Limb (tissue), 2 donors: ENCODE results near the gene PLN.

Experiments used
- DNase-seq, 2 donors: peaks; one replicate each; pipeline ENCODE4 v3.0.0-alpha.2; 2016; ENCODE audit errors: extremely low spot score in 2 of 2

PLN gene

GRCh38 chr6:118548136-118548535 is at the start of gene PLN:
Gene PLN, plus strand, starts transcription at chr6:118548296. Its CDS starts 10,626 bp downstream, at chr6:118558922.
- DNase-seq = no peak

DNA sequence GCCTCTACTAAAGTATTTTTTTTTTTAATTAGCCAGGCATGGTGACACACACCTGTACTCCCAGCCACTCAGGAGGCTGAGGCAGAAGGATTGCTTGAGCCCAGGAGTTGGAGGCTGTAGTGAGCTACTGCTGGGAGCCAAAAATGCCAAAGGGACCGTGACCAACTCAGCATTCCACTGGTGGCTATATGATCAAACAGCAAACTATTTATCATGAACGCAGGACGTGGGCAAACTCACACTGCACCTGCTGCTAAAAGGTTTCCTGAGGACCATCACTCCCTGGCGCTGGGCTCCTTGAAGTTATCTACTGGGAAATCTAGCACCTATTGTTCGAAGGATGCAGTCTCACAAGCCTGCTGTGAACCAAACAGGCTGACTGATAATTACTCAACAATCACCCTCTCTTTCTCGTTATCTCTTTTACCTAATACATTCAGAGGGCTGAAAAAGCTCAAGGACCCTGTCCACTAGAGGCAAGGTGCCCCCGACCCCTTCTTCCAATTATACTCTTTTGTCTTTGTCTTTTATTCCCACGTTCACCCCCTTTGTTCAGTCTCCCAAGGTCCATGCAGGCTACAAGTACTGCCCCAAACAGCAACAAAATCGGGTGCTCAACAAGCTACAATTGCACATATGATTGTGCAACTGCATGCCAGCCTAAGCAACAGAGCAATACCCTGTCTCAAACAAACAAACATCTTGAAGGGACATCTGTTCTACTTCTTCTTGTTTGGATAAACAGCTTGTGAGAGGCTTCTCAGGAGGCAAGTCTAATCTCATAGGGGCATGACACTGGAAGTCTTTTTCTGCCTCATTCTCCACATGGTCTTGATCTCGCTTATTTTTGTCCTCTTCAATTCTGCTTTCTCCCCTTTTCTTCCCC is 47.7 kb upstream of the PLN start:
- no peak for DNase-seq

GRCh38 chr6:118501099-118501498 is 47.0 kb upstream of the PLN start:
- DNase-seq = no peak

GRCh38 chr6:118501765-118502164 is 46.3 kb upstream of the PLN start:
- no peak for DNase-seq

- no peak for DNase-seq
These were observed 45.9 kb upstream of the PLN start for GRCh38 chr6:118502169-118502568.

DNA sequence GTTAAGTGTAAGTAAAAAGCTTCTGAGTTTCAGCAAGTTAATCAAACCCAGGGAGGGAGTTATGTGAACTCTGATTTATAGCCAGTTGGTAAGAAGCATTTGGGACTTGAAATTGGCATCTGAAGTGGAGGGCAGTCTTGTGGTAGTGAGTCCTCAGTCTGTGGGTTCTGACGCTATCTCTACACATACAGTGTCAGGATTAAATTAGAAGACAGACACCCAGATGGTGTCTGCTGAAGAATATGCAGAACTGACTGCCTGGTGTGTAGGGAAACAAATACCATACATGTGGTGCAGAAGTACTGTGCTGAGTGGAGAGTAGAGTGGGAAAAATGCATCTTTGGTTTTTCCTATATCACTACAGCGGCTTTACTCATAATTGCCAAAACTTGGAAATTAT is 43.5 kb upstream of the PLN start:
- DNase-seq = no peak

- no peak for DNase-seq
These were observed 42.4 kb upstream of the PLN start for GRCh38 chr6:118505656-118506055.

- DNase-seq = no peak
These were observed 41.9 kb upstream of the PLN start for GRCh38 chr6:118506071-118506638.

GRCh38 chr6:118507636-118508035 is 40.5 kb upstream of the PLN start:
- DNase-seq = no peak

DNA sequence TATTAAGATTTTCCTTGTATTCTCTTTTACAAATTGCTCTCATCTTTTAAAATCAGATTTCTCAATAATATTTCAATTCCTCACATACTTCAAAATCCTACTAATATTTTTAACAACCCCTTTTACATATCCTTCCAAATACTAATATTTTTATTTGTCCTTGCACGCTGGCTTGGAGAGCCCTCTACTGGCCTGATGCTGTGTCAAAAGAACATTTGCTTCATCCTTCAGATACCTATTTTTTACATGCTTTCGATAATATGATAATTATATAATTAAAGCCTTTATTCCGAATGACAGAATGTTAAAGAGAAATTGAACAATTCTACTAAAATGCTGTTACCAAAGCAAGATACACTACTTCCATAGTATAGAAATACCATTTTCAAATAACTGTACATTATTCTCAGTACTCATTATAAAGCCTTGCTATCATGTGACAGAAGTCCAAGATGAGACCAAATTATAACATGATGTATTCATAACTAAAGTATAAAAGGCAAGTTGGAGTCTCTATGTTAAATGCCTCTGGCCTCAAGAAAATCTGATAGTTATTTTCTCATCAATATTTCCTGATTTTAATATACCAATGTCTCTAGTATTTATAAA is 39.0 kb upstream of the PLN start:
- peak; percentile 27 to 36 for DNase-seq

- DNase-seq = no peak
These were observed 36.0 kb upstream of the PLN start for GRCh38 chr6:118511930-118512715.

- DNase-seq = no peak
These were observed 33.4 kb upstream of the PLN start for GRCh38 chr6:118514689-118515088.

DNA sequence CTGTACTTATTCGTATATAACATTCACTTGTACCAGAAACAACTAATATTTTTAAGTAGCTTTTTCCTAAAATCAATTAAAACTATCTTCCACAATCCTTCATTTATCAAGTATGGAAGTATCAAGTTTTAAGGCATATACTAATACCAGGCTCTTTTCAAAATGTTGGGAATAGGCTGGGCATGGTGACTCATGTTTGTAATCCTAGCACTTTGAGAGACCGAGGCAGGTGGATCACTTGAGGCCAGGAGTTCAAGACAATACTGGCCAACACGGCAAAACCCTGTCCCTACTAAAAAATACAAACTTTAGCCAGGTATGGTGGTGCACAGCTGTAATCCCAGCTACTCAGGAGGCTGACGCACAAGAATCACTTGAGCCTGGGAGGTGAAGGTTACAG is 25.7 kb upstream of the PLN start:
- no peak for DNase-seq

DNA sequence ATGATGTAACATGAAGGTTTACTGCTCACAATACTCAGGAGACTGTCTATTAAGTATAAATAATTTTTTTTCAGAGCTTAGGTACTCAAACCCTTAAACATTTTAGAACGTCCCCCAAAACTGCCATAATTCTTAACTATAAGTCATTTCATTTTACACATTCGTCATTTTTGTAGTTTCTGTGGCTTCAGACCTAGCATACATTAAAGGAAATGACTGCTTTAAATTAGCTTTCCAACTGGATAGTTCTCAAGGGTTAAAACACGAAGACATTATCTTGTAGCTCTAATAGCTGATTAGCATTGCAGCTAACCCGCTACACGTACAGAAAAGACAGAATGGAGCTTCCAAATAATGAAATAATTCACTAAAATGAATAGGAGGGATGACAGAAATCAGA is 24.9 kb upstream of the PLN start:
- no peak for DNase-seq

- no peak for DNase-seq
These were observed 23.4 kb upstream of the PLN start for GRCh38 chr6:118524686-118525085.

DNA sequence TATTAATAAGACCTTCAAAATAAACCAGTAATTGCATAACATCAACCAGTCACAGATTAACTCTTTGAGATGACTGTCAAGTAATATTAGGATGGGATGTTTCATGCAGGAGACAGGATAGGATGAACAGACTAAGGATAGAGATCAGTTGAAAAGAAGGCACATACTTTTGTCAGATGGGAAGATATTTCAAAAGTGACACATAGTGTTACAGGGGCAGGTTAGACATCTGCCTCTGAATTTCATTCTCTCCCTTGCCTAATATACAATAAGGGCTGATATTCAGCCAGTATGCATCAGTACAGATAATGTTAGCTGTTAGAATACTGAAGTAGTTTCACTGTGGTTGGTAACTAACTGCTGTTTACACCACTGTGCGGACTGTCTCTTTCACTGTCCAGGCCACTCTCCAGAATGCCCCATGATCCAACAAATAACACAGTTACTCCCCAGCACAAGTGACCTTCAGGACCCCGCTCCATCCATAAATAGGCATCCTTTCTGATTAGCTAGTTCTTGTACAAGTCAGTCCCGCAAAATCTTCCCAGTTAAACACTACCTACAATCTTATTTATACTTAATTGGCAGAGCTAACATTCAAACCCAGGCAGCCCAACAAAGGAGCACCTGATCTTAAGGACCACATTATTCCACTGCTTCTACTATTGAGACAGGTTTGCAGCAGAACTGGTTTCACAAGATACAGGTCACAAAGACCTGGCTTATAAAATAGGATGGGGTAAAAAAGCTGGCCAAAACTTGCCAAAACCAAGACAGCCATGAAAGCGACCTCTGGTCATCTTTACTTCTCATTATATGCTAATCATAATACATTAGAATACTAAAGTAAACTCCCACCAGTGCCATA is 21.9 kb upstream of the PLN start:
- DNase-seq = no peak

- DNase-seq = no peak
These were observed 20.0 kb upstream of the PLN start for GRCh38 chr6:118528129-118528528.

DNA sequence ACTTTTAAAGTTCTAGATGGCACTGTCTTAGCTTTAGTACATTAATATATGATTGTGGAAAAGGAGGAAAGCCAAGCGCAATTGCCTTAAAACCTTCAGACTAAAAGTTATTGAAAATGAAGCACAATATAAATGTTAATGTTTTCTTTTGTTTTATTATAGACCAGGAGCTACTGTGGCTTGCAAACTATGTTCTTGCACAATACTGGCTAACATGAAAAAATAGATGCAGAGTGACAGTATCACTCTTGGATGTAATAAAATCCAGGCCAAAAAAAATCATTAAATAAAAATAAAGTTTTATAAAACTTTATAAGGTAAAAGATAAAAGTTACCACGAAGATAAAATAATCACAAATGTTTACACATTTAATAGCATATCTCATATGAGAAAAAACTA is 18.3 kb upstream of the PLN start:
- no peak for DNase-seq

- no peak for DNase-seq
These were observed 17.2 kb upstream of the PLN start for GRCh38 chr6:118530942-118531341.

GRCh38 chr6:118535176-118535844 is 12.8 kb upstream of the PLN start:
- no peak for DNase-seq
